ENCODE results near the gene HAO2. TPM values are rescaled to one million over a fixed set of nuclear protein-coding genes. Genes with fewer than 3 reads are reported as not detected.
A peak's percentile ranks its signal among the peaks of the same experiment; 100 is the strongest.

The HAO2 gene
- total RNA-seq, 1 donor from 2014 or later: not detected

- no peak overlapping the region for H3K4me3 Mint-ChIP-seq (ENCODE audit: low read depth)
- no peaks in the 10 kb centered on the region for H3K27me3 Mint-ChIP-seq
- H3K36me3 Mint-ChIP-seq (ENCODE audit: insufficient read depth): no peaks in the 10 kb centered on the region
- no peak for TF ChIP-seq CTCF (IDR thresholded peaks at IDR 0.05; ENCODE audit: unreplicated experiment)
- no peak for DNase-seq (ENCODE audit: low spot score, unreplicated experiment)
- peaks cover 3% of the 10 kb centered on the region for H3K9me3 Mint-ChIP-seq (ENCODE audit: low read depth)
- no peak overlapping the region for H3K27ac Mint-ChIP-seq
- peaks cover 18% of the 10 kb centered on the region for H3K4me1 Mint-ChIP-seq (ENCODE audit: low read depth)
Measured at GRCh38 chr1:119338004-119338403, 30.6 kb upstream of the HAO2 start.

GRCh38 chr1:119338757-119339156 lies 29.8 kb upstream of the HAO2 start:
- Mint-ChIP-seq H3K9me3 (ENCODE audit: low read depth) (peaks cover 3% of the 10 kb centered on the region), H3K4me3 (ENCODE audit: low read depth) (no peak overlapping the region), H3K27me3 (no peaks in the 10 kb centered on the region), H3K36me3 (ENCODE audit: insufficient read depth) (no peaks in the 10 kb centered on the region), H3K27ac (no peak overlapping the region), H3K4me1 (ENCODE audit: low read depth) (peaks cover 18% of the 10 kb centered on the region)
- DNase-seq (ENCODE audit: low spot score, unreplicated experiment): no peak
- no peak for TF ChIP-seq CTCF (IDR thresholded peaks at IDR 0.05; ENCODE audit: unreplicated experiment)

- TF ChIP-seq CTCF (IDR thresholded peaks at IDR 0.05; ENCODE audit: unreplicated experiment): no peak
- Mint-ChIP-seq H3K4me1 (ENCODE audit: low read depth) (peaks cover 18% of the 10 kb centered on the region), H3K9me3 (ENCODE audit: low read depth) (peaks cover 6% of the 10 kb centered on the region), H3K4me3 (ENCODE audit: low read depth) (no peak overlapping the region), H3K36me3 (ENCODE audit: insufficient read depth) (no peaks in the 10 kb centered on the region), H3K27me3 (no peaks in the 10 kb centered on the region), H3K27ac (peak overlapping the region; percentile 91)
- no peak for DNase-seq (ENCODE audit: low spot score, unreplicated experiment)
Measured at GRCh38 chr1:119340861-119341261, 27.7 kb upstream of the HAO2 start.

GRCh38 chr1:119341372-119341947 lies 27.1 kb upstream of the HAO2 start:
- H3K27ac Mint-ChIP-seq: peak overlapping the region; percentile 91

GRCh38 chr1:119345398-119345797 lies 23.2 kb upstream of the HAO2 start:
- Mint-ChIP-seq H3K4me1 (ENCODE audit: low read depth) (peaks cover 18% of the 10 kb centered on the region), H3K27me3 (no peaks in the 10 kb centered on the region), H3K27ac (no peak overlapping the region), H3K4me3 (ENCODE audit: low read depth) (no peak overlapping the region), H3K36me3 (ENCODE audit: insufficient read depth) (no peaks in the 10 kb centered on the region), H3K9me3 (ENCODE audit: low read depth) (peaks cover 6% of the 10 kb centered on the region)
- no peak for DNase-seq (ENCODE audit: low spot score, unreplicated experiment)
- no peak for TF ChIP-seq CTCF (IDR thresholded peaks at IDR 0.05; ENCODE audit: unreplicated experiment)

More at GRCh38 chr1:119341372-119341947, 27.1 kb upstream of the HAO2 start:
- TF ChIP-seq CTCF (IDR thresholded peaks at IDR 0.05; ENCODE audit: unreplicated experiment): no peak
- no peak overlapping the region for H3K4me3 Mint-ChIP-seq (ENCODE audit: low read depth)
- DNase-seq (ENCODE audit: low spot score, unreplicated experiment): no peak
- peaks cover 18% of the 10 kb centered on the region for H3K4me1 Mint-ChIP-seq (ENCODE audit: low read depth)
- H3K27me3 Mint-ChIP-seq: no peaks in the 10 kb centered on the region
- H3K9me3 Mint-ChIP-seq (ENCODE audit: low read depth): peaks cover 6% of the 10 kb centered on the region
- H3K36me3 Mint-ChIP-seq (ENCODE audit: insufficient read depth): no peaks in the 10 kb centered on the region

All from progenitor cell of endocrine pancreas (in vitro differentiated cells).